GM19025 (cell line): ENCODE results near the gene CRB1.

Experiments used
- ATAC-seq: cut with Tn5 transposase; IDR thresholded peaks from one replicate; pipeline ENCODE4 v1.9.1; 2021; ENCODE audit warnings: mild to moderate bottlenecking, low read depth, moderate library complexity; ENCODE audit not compliant: unreplicated experiment

The CRB1 gene

DNA sequence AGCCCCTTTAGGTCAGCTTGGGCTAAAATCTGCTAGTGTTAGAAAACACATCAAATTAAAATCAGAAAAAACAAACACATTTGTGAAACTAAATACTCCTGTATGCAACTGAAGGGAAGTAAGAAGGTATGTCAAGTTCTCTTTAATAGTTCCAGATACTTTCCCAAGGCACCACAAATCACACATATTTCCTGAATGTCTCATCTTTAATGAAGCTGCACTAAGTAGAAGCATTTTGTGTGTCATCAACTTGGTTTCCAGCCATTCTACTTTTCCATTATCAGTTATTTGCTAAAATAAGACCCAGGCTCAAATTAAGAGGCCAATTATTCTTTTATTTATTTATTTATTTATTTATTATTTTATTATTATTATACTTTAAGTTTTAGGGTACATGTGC, 34.7 kb downstream of the CRB1 start:
- ATAC-seq, result no peak

DNA sequence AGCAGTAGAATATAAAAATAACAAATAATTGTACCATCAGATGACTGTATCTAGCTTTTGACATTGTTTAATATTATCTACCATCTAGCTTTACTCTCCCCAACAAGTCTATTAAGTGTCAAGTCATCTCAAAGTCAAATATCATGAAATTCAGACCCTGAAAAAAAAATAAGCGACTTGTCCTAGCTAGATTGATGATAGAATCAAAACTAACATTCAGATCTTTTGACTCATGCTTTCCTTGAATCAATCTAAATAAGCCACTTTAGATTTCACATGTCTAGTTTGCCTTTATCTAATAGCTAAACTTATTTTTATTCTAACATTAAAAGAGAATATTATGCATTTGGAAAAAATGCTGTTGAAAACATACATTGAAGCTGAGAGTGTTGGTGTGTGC, 35.4 kb downstream of the CRB1 start:
- no peak for ATAC-seq

DNA sequence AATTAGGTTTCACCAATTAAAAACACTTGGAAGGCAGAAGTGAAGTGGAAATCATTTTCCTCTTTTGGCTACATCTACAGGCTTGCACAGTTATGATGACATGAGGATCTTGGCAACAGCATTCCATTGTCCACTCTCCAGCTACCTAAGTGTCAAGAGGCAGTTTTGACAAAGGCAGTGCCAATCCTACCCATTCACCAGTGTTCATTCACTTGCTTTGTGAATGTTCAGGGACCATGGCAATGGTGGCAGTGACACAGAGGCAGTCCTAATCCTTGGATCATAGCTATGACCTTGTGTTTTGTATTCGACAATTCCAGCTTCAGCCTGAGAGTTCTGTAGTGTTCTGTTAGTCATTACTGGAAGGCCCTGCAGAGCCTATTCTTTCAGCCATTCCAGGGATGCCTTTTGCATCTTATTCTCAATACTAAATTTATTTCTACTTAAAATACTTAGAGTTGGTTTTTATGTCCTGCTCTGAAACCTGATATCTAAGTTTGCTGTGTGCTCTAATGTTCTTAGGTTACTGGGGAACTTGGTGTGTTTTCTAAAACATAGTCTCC, 36.7 kb downstream of the CRB1 start:
- ATAC-seq, result no peak

DNA sequence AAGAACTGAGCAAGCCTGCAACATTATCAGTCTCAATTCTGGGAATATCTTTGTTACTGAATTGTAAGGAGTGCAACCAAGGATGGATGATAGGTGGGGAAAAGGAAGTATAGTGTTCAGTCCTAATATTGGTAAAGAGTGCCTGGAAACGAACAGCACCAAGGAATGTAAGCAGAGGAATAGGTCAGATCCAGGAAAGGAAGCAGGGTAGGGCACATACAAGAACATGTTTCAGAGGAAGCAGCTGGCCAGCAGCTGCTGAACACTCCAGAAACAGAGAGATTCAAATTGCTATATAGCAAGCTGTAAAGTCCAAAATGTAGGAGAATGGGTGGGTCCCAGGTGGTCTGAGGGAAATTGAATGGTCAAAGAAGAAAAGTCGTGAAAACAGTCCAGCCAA, 37.9 kb downstream of the CRB1 start:
- ATAC-seq, result no peak

DNA sequence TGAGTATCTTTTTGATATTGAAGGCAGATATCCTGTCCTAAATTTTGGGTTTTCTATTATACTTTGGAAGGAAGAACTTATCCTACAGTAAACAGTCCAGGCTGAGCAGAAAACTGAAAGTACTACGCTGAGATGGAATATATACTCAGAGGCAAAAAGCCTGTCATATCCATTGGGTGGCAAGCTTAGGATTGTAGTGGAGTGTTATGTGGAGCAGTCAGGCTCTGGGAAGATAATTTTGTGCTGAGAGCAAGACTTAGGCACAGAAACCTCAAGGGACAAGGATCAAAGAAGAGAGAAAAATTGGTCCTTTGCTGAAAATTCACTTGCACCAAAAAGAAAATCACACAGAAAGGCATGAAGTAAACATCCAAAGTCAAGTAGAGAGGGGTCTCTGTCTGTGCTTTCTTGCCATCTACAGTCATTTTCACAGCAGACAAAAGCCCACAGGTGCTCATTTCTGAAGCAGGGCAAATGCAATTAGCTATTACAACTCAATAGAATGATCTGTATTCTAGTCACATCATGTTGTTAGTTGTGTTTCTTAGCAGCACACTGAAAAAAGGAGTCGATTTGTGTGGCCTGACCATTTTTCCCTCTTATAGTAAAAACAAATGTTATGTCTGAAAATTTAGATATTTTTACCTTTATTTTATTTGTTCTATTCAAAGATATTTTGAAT, 38.5 kb downstream of the CRB1 start:
- ATAC-seq, result no peak

DNA sequence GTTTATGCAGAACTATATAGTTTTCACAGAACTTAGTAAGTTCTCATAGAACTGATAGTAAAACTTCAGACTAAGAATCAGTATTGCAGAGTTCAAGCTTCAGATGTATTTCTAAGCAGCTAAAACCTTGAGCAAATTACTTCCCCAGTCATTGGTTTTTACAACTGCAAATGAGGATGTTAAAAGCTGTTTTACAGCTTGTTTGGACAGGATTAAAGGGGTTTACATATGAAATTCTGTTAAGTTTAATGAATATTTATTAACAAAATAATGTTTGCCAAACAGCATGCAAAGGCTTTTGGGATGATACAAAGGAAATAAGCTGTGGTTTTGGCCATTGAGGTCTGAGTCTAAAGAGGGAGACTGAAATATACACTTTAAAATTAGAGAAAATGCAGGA, 39.1 kb downstream of the CRB1 start:
- no peak for ATAC-seq

DNA sequence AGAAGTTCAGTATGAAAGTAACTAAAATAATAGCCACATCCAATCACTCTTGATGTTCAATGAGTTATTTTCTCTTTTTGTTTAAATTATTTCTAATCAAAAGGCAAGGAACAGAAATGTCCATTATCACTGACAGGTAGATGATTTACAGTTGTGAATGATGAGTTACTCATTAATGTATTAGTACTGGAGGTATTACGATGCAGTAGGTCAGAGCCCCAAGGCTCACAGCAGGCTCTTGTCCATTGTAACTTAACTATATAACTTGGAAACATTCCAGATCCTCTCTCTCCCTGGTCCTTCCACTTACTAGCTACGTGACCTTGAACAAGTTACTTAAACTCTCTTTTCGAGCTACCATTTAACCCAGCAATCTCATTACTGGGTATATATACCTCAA, 39.5 kb downstream of the CRB1 start:
- no peak for ATAC-seq

DNA sequence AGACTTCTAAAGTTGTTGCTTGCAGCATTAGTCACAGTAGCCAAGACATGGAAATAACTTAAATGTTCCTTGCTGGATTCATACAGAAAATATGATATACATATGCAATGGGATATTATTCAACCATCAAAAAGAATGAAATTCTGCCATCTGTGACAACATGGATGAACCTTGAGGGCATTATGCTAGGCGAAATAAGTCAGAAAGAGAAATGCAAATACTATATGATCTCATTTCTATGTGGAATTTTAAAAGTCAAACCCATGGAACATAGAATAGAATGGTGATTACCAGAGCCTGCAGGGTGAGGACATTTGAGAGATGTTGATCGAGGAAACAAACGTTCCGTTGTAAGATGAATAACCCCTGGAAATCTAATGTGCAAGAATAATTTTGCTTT, 43.0 kb downstream of the CRB1 start:
- no peak for ATAC-seq

DNA sequence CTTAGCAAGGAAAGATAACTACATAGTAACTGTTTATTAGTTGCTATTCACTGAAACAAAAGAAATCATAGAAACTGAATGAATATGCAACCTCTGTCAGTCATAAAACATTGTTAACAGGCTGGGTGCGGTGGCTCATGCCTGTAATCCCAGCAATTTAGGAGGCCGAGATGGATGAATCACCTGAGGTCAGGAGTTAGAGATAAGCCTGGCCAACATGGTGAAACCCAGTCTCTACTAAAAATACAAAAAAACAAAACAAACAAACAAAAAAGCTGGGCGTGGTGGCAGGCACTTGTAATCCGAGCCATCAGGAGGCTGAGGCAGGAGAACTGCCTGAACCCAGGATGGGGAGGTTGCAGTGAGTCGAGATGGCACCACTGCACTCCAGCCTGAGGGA, 44.1 kb downstream of the CRB1 start:
- no peak for ATAC-seq

DNA sequence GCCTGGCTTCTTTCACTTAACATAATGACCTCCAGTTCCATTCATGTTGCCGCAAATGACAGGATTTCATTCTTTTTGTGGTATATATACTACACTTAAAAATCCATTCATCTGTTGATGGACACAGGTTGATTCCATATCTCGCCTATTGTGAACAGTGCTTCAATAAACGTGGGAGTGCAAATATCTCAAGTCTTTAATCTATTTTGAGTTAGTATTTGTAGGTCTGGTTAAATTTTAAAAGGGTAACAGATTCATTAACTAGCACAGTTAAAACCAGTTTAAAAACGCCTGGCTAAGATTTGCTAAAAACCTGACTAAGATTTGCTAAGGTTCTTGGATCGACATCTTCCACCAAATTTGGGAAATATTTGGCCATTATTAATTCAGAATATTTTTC, 45.7 kb downstream of the CRB1 start:
- ATAC-seq, result no peak

DNA sequence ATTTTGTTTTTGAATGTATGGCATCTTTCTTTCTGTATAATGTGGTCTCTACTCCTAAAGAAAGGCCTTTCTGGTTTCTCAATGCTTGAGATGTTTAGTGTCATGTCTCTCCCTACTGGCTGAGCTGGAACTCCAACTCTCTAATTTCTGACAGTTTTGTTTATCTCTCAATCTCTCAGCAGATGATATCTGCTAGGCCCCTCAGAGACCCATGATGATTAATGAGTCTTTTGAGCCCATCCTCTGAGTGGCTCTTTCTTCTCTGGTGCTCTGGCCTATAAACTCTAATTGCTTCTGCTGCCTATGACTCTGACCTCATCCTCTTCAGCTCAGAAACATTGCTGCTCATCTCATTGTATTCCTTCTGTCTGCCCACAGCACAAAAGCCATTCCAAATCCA, 46.6 kb downstream of the CRB1 start:
- ATAC-seq, result no peak

DNA sequence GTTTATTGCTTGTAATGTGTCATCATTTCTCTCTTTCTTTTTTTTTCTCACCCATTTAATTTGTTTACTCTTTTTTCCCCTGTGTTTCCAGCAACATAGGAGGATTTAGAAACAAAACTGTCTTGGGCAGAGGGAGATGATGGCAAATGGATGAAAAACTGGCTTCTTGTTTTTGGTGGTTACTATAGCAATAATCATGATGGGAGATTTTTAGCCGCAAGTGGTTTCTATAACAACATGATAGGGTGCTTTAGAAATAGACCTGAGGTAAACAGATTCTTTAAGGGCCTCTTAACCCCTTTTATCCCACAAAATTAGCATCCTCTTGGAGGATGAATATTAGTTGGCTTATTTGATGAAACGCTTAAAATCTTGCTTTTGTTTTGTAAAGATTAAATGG, 51.6 kb downstream of the CRB1 start:
- ATAC-seq, result no peak

DNA sequence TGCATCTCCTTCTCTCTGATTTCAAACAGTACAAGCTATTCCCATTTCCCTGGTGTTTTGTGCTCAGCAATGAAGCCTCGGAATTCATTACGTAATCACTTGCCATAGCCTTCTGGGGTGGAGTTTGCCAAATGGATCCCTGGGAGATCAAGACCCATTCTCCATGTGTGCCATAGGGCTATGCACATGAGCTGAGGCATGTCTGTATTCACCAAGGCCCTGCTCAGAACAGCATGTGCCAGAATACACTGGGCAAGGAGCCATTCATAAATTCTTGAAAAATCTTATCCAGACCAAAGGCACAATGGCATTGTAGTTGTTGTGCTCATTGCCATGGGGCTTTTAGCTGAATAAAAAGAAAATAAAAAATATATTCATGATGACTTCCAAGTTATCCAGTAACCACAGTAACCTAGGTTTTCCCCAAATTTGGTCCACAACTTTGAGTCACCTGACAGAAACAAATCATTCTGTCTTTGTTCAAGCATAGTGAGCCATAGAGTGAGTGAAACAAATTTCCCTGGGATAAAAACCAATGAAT, 53.0 kb downstream of the CRB1 start:
- no peak for ATAC-seq

DNA sequence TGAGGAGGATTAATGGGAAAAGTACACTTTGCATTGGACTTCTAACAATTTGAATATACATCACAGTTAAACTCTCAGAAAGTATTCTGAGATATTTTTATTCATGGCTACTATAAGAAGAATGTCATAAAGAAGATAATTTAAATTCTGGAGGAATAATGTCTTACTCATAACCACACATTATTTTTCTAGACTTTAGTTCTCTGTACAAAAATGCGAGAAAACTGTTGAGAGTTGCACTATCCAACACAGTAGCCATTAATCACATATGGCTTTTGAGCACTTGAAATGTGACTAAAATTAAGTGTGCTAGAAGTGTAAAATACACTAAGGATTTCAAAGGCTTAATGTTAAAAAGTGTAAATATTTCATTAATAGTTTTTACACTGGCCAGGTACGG, 53.8 kb downstream of the CRB1 start:
- ATAC-seq, result no peak

DNA sequence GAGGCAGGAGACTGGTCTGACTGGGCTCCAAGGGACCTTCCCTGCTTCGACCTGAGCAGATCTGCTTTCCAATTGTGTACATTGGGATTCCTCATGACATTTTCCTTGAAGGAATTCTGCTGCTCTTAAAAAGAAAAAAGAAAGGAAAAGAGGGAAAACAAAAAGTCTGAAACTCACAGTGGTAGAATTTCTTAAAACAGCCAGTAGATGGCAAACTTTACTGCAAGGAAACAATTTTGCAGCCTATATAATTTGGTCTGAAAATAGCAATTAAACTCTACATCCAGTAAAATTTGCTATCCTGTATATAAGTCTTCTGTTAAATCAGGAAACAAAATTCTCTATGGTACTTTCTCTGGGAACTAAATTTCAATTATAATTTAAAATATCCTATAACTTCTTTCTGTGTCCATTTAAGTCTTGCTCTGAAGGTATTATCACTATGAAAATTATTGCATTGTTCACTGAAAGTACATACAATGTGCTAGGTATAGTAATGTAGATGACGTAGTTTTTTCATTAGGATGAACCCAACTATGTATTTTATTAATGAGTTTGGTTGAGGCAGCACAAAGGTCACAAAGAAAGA, 59.8 kb downstream of the CRB1 start:
- ATAC-seq, result no peak

DNA sequence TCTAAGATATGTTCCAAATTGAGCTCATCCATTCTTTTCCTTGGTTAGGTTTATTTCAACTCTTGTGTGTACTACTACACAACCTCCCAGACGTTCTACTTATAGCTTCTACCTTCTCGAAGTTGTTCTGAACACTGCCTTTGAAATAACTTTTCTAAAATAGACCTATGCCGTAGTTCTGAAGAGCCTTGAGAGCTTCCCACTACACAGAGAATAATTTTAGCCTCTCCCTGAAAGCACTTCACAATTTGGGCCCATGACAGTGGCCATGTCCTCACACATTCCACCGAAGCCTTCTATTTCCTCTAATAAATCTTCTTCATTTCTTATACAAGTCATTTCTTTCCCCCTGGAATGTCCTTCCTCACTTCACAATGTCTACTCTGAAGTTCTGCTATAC, 62.2 kb downstream of the CRB1 start:
- ATAC-seq, result no peak

DNA sequence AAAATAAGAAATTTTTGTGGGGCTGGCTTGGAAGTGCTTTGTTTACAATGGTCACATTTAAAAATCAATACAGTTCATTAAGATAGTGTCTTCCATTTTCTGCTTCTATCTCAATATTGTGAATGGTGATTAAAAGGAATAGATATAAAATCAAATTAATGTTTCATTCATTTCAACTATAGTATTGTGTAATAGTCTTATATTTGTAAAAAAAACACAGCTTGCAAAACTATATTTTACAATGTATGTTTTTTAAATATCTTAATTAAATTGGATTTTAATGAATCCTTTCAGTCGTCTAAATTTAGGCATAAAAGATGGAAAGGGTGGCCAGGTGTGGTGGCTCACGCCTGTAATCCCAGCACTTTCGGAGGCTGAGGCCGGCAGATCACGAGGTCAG, 63.5 kb downstream of the CRB1 start:
- no peak for ATAC-seq

DNA sequence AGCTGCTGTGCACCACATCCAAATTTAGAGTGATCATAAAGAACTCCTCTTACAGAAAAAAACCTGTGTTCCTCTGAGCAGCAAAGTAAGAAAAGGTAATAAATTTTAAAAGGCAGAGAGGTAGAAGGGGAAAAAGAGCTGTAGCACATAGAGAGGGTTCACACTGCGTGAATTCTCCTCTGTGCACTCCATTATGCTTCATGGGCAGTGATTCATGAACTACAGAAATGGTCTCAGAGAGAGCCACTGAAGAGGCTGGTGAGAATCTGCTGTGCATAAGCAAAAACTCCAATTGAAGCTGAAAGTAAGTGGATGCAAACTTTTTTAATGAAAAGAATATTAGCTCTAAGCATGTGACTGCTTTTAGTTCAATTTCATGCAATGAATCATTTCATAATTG, 65.0 kb downstream of the CRB1 start:
- ATAC-seq, result no peak

DNA sequence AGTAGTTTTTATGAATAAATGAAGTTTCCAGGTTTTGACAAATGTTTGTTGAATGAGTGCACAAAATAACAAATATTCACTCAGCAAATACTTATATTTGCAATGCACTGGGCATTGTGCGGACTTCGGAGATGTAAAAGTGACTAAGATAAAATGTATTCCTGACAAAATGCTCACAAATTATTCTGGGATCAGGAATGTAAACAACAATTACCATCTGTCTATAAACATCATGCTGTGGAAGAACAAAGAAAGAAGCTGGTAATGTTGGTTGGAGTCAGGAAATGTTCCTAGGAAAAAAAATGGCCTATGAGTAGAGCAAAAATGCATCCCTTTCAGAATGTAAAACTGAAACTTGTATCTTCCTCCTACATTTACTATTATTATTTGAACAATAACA, 68.5 kb downstream of the CRB1 start:
- ATAC-seq, result no peak

DNA sequence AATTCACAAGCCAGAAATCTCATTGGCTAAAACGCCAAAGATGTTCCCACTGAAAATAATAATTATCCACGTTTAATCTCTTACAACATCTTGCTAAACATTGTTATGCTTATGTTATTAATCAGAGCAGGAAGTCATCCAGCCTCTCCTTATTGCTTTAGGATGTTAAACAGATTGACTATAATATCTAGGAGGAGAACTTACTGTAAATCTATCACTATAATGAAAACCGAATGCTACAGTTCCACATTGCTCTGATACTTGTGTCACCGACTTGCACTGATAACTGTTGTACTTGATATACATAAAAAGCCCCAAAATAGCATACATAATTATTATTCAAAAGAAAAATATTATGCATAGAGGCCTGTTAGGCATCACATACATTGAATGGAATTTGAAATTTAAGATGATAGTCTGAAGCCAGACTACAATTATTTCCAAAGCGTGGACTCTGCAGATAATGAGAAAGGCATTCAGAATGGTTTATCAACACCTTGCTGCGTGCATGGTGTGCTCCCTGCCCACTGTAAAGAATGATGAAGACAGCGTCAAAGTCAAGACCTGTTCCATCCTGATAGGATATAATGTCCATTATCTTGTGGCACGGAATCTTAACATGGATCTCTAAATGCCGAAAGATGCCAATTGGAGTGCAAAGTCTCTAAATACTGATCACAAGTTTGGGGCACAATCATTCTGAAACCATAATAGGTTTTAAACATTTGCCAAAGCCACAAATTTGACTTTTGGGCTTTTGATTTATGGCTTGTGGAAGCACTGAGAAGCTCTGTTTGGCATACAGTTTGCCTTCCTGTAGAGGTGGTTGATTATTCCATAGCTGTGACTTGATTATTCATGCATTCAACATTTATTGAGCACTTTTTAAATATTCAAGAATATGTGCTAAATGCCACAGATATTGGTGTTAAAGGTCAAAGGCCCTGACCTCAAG, 71.3 kb downstream of the CRB1 start:
- ATAC-seq, result no peak

DNA sequence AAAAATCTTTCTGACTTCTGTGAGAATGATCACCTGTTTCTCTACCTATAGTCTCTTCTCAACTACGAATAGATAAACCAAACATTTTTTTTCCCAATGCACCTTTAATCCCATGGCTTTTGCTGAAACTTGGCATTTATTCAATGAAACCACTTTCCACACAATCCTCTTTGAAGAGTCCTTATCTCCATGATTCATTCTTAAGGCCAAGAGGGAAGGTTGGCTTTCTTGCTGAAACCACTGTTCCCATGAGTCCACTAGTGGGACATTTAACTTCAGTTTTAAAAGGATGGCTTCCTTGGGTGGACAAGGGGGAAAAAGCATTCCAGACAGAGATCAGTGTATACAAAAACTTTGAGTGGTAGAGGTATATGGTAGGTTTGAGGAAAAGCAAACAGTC, 73.6 kb downstream of the CRB1 start:
- ATAC-seq, result no peak
